H1 (cell line): Measurements from ENCODE around the gene ALK. TPM values are rescaled to one million over a fixed set of nuclear protein-coding genes. Genes with fewer than 3 reads are reported as not detected.

Experiments used
- BRCA1 ChIP-seq: IDR thresholded peaks from 2 replicates; pipeline ENCODE4 v1.6.1; 2012; ENCODE audit warnings: low read depth, low read length, improper control_type of control experiment
- SIX5 ChIP-seq: IDR thresholded peaks from 2 replicates; pipeline ENCODE4 v1.6.1; 2011; ENCODE audit warnings: mild to moderate bottlenecking, low read depth, low read length
- polyA plus RNA-seq, 7 experiments: library from polyadenylated mRNA; depleted of rRNA in 3 of 7; stranded (reverse) in 5 of 7; unstranded in 2 of 7; fragments of >200 nt in 5 of 7; fragments of 200-250 nt in 2 of 7; gene quantifications; 1 replicate in 5 of 7; 2 replicates in 1 of 7; 4 replicates in 1 of 7; pipeline versions ENCODE4 v1.2.1 to v1.2.3, GENCODE V29; 2011 to 2013; ENCODE audit warnings: missing spikeins in 2 of 7, mixed read lengths in 2 of 7
- total RNA-seq: library from RNA; stranded (reverse); fragmentation: NEBNext Ultra II Directional; extraction: Animal tissue kit (Norgen Biotek cat#: 25700); gene quantifications from 2 replicates; pipeline ENCODE4 v1.2.1, GENCODE V29; 2021

ALK gene
- total and polyA plus RNA-seq, 2 of the 8 experiments (the other 6 are each of a cell fraction or from before 2014, with no cell fraction given), result 0.02 to 0.09 TPM

DNA sequence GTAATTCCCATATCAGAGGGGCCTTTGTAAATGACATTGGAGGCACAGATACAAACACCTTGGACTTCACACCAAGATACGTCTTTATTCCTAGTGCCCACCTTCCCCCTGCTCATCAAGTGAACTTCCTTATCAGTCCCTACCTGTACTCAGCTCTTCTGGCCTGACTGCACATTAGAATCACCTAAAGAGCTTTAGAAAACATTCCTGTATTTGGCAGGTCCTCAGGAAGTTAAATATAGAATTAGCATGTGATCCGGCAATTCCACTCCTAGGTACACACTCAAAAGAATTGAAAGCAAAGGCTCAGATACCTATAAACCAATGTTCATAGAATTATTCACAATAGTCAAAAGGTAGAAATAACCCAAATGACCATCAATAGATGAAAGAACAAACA, 46.6 kb downstream of the ALK start (continued):
- no peak for TF ChIP-seq SIX5
- TF ChIP-seq BRCA1, result no peak
- TF ChIP-seq, all 59 proteins: peak for 0
